ENCODE measurements around the gene C3orf22.
"Not testable (repeated sequence)": the region's sequence is repeated elsewhere in the genome, so short reads cannot be mapped to it uniquely, and the experiment has no call there.

Gene C3orf22

GRCh38 chr3:126558336-126559071 is at the start of gene C3orf22:
Gene C3orf22 (minus strand): TSS chr3:126558932. CDS start chr3:126553390, 5,542 bp downstream.
- in situ Hi-C loops (cut with MboI; ENCODE audit: low sequenced_read_pairs), result no loop called here

DNA sequence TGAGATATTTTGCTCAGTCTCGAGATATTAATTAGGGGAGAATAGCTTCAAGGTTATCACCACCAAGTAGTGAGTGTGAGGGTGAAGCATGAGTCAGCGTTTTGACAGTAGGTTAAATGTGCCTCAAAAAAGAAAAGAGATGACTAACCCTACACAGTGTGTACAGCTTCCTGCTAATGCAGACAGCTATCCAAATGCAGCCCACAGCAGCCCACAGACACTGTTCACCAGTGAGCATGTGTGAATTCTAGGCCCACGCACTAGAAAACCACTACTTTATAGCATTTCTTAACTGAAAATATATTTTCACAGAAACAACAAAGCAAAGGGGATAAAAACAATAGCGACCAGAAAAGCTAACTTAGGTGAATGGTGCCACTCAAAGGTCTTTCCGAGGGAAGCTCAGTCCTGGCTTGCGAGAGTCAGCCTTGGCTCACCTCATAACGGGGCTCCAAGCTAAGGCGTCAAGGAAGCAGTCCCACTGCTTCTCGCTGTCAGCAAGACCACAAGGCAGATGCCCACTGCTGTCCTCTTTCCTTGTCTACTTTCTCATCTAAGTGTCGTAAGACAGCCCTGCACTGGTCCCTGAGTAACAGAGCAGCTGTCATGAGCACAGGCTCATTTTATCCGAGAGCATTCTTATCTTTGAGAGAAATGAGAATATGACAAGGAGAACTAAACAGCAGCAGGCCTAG is 48.6 kb upstream of the C3orf22 start:
- in situ Hi-C loops (cut with MboI; ENCODE audit: low sequenced_read_pairs), result no loop called here

DNA sequence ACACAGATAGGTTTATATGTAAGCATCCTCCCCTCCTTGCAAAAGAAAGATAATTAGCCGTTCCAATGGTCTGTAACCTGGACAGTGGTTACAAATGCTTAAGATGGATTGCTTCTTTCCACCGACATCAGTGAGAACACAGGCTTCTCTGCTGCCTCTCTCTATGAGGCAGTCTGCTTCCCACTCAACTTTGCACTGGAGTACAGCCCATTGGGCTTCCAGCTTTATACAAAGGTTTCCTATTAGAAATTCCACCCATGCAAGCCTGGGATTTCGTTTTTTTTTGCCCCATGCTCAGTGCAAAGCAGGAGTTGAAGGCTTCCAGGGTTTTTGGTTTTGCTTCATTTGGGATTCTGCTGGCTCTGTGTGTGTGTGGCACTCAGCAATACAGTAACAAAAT is 47.3 kb upstream of the C3orf22 start:
- in situ Hi-C loops (cut with MboI; ENCODE audit: low sequenced_read_pairs), result no loop called here

- in situ Hi-C loops (cut with MboI; ENCODE audit: low sequenced_read_pairs), result no loop called here
Observed at GRCh38 chr3:126604691-126605090, 46.0 kb upstream of the C3orf22 start.

DNA sequence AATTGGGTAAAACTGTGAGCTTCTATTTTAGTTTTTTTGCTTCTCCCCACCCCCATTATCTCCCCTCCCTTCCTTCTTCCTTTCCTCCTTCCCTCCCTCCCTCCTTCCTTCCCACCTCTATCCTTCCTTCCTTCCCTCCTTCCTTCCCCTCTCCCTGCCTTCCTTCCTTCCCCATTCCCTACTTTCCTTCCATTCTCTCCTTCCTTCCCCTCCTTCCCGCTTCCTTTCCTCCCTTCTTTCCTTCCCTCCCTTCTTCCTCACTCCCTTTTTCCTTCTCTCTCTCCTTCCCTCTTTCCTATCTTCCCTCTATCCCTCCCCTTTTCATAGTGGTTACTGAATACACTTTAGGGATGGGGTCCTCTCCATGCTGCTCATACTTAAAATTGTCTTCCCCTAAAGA is 40.4 kb upstream of the C3orf22 start:
- in situ Hi-C loops (cut with MboI; ENCODE audit: low sequenced_read_pairs), result no loop called here

DNA sequence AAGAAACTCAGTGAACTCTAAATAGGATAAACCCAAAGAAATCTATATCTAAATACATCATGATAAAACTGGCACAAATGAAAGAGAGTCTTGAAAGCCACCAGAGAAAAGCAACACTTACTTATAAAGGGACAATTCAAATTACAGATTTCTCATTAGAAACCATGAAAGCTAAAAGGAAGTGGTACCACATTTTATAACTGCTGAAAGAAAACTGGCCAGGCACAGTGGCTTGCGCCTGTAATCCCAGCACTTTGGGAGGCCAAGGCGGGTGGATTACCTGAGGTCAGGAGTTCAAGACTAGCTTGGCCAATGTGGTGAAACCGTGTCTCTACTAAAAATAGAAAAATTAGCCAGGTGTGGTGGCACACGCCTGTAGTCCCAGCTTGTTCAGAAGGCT is 36.7 kb upstream of the C3orf22 start:
- in situ Hi-C loops (cut with MboI; ENCODE audit: low sequenced_read_pairs), result not testable (repeated sequence)

DNA sequence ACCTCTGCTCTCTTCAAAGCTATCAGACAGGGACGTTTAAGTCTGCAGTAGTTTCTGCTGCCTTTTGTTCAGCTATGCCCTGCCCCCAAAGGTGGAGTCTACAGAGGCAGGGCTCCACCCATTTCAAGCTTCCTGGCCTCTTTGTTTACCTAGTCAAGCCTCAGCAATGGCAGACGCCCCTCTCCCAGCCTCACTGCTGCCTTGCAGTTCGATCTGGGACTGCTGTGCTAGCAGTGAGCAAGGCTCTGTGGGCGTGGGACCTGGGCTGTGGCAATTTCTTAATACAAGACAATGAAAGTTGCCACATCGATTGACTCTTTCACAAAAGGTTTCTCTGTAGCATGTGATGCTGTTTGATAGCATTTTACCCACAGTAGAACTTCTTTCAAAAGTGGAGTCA is 32.8 kb upstream of the C3orf22 start:
- in situ Hi-C loops (cut with MboI; ENCODE audit: low sequenced_read_pairs), result not testable (repeated sequence)

DNA sequence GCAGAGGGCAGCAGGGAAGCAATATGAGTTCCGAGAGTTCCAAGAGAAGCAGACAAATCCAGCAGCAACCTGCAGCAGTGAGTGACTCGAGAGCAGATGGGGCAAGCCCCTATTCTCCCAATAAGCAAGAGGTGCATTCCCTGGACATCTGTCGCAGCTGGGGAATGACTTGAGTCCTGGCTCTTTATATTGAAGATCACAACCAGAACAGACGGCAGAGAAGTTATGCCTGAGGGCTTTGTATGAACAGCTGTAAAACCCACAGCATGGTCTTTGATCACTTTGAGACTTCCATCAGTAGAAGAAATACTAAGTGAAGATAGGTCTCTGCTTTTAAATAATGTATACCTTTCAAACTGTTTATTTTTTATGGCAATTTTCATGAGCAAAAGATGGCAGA is 23.6 kb upstream of the C3orf22 start:
- in situ Hi-C loops (cut with MboI; ENCODE audit: low sequenced_read_pairs), result no loop called here

- in situ Hi-C loops (cut with MboI; ENCODE audit: low sequenced_read_pairs), result no loop called here
Observed at GRCh38 chr3:126581569-126581968, 22.8 kb upstream of the C3orf22 start.

DNA sequence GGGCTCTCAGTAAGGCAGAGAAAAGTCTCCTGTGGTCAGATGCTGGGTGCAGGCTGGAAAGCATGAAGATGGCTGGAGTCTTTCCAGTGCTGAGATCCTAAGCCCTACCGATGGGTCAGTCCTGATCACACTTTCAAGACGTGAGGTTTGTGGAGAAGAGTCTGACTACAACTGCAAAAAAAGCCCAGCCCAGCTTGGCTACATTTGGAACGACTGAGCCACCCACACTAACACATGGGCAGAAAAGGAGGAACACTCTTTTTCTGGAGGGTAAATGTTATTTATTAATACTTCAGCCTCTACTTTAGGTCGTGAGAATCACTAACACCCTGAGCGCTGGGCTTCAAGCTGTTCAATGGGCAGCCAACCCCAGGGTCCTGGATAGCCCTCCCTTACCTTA is 22.0 kb upstream of the C3orf22 start:
- in situ Hi-C loops (cut with MboI; ENCODE audit: low sequenced_read_pairs), result no loop called here

- in situ Hi-C loops (cut with MboI; ENCODE audit: low sequenced_read_pairs), result no loop called here
Observed at GRCh38 chr3:126578702-126579101, 20.0 kb upstream of the C3orf22 start.

- in situ Hi-C loops (cut with MboI; ENCODE audit: low sequenced_read_pairs), result no loop called here
Observed at GRCh38 chr3:126577261-126577660, 18.5 kb upstream of the C3orf22 start.

DNA sequence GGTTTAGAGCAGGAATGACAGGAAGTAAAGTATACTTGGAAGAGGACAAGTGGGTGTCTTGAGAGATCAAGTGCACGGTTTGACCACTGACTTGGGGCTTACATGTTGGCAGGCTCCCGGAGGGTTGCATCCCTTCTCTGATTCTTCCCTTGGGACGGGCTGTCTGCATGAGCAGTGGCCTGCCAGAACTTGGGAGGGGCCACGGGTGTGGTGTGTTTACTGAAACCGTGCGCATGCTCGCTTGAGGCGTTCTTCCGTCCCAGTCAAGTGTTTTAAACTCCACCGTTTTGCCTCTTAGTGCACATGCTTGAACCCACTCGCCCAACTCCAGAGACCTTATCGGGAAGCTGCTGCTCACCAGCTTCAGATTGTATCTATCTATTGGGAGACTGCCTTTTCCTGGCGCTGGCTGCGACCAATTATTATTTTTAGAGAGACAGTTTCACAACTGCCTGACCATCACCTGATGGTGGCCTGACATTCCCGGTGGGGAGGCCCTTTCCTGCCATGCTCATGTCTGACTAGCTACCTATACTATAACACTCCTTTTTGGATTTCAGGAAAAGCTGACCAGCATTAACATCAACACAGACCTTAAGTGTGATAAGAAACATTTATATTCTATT is 14.9 kb upstream of the C3orf22 start:
- in situ Hi-C loops (cut with MboI; ENCODE audit: low sequenced_read_pairs), result no loop called here

- in situ Hi-C loops (cut with MboI; ENCODE audit: low sequenced_read_pairs), result no loop called here
Observed at GRCh38 chr3:126571078-126571477, 12.3 kb upstream of the C3orf22 start.

GRCh38 chr3:126570103-126570541 is 11.4 kb upstream of the C3orf22 start:
- in situ Hi-C loops (cut with MboI; ENCODE audit: low sequenced_read_pairs), result no loop called here

DNA sequence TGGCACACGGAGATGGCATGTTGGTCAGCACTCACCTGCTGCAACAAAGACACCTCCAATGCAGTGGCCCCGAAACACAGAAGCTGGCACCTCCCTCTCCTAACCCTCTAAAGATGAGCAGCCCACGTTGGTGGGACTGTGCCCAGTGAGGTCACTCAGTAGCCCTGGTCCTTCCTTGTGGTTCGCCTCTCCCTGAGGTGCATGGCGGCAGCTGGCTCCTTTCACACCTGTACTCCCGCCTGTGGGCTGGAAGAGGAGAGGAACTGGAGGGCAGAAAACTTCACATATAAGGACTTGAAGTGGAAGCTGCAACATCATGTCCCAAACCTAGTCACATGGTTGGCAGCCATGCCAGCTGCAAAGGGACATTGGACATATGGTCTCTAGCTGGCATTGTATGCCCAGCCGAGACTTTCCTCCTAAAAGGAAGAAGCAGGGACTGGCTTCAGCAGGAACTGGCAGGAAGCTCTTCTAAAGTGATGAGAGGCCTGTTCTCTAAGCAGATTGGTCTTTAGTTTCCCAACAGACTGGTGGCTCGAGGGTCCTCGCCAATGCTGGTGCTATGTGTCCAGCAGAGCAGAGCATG is 10.8 kb upstream of the C3orf22 start:
- in situ Hi-C loops (cut with MboI; ENCODE audit: low sequenced_read_pairs), result no loop called here

DNA sequence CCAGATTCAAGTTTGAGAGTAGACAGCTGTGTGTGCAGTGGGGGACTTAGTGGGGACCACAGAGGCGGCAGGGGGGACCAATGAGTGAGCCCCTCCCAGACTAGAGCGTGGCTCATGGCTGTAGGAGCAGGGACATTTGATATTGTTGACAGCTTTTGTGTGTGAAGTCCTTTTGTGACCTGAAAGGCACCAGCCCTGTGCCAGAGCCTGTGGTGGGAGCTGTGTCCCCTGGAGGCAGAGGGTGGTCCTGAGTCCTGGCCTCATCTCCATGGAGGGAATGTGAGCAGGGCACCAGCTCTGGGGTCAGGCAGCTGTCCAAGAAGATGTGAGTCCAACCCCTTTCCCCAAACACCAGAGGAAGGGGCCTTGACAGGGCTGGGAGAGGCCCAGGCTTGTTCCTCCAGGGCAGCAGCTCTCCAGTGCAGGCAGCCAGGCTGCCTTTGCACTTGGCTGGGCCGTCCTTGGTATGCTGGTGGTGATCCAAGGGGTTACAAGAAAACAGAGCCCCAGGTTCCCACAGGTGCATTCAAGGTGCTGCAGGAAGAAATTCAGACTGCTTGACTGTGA is 10.1 kb upstream of the C3orf22 start:
- in situ Hi-C loops (cut with MboI; ENCODE audit: low sequenced_read_pairs), result no loop called here

GRCh38 chr3:126567696-126568438 is 9.1 kb upstream of the C3orf22 start:
- in situ Hi-C loops (cut with MboI; ENCODE audit: low sequenced_read_pairs), result no loop called here

GRCh38 chr3:126562737-126563276 is 4.1 kb upstream of the C3orf22 start:
- in situ Hi-C loops (cut with MboI; ENCODE audit: low sequenced_read_pairs), result no loop called here

GRCh38 chr3:126557761-126558160 is 971 bp downstream of the C3orf22 start:
- in situ Hi-C loops (cut with MboI; ENCODE audit: low sequenced_read_pairs), result no loop called here

All from hTERT RPE-1 (cell line).